Breast epithelium (tissue), 4 donors: ENCODE data around the gene PRKCE. TPM values are rescaled to one million over a fixed set of nuclear protein-coding genes. Genes with fewer than 3 reads are reported as not detected.

Experiments
- DNase-seq, 2 donors: peaks; one replicate each; pipeline ENCODE4 v3.0.0-alpha.2; 2019; ENCODE audit warnings: low spot score in 2 of 2
- H3K27ac ChIP-seq, 2 donors: fragments of 200-600 bp; sonication (generic) in 1 of 2; one replicate each; pipeline ENCODE4 v1.5.1; 2016 to 2019; ENCODE audit warnings: mild to moderate bottlenecking in 1 of 2
- H3K27me3 ChIP-seq, 2 donors: fragments of 200-600 bp; sonication (generic) in 1 of 2; one replicate each; pipeline versions ENCODE4 v1.5.1 to v1.6.0; 2017 to 2019; ENCODE audit warnings: control low read depth in 1 of 2, mild to moderate bottlenecking in 1 of 2
- H3K36me3 ChIP-seq: fragments of 200-600 bp; one replicate; pipeline ENCODE4 v1.5.1; 2019
- H3K4me1 ChIP-seq, 2 donors: fragments of 200-600 bp; sonication (generic); one replicate each; pipeline ENCODE4 v1.5.1; 2016 to 2019; ENCODE audit warnings: control low read depth in 1 of 2
- H3K4me3 ChIP-seq, 3 donors: fragments of 200-600 bp; sonication (generic); 1 replicate in 2 of 3; 2 replicates in 1 of 3; pipeline ENCODE4 v1.5.1; 2016 to 2019; ENCODE audit warnings: mild to moderate bottlenecking in 3 of 3, moderate library complexity in 2 of 3
- H3K9me3 ChIP-seq, 2 donors: fragments of 200-600 bp; sonication (generic) in 1 of 2; one replicate each; pipeline ENCODE4 v1.5.1; 2016 to 2019; ENCODE audit warnings: control low read depth in 1 of 2
- POLR2A ChIP-seq: fragments of 450-650 bp; IDR thresholded peaks from one replicate; pipeline ENCODE4 v1.6.1; 2016; ENCODE audit warnings: antibody characterized with exemption, mild to moderate bottlenecking, moderate library complexity
- POLR2AphosphoS5 ChIP-seq, 3 donors: sonication (generic); formaldehyde crosslinking; IDR thresholded peaks; one replicate each; pipeline ENCODE4 v1.6.1; 2017; ENCODE audit warnings: antibody characterized with exemption in 3 of 3
- intact Hi-C: fragments of 100-400 bp; cut with DNase I; formaldehyde crosslinking; loops from one replicate; pipeline ENCODE4 v1.15.1; 2023; ENCODE audit warnings: low total_unique reads
- total RNA-seq, 3 donors: library from RNA; depleted of rRNA; stranded (reverse); fragments of >200 nt; gene quantifications; one replicate each; pipeline ENCODE4 v1.1.0, GENCODE V29; 2016
- TF ChIP-seq, protein P1 (sequence below), 3 donors: fragments of 450-650 bp; IDR thresholded peaks; one replicate each; pipeline ENCODE4 v1.5.1; 2016 to 2017; ENCODE audit warnings: antibody characterized with exemption in 3 of 3, mild to moderate bottlenecking in 3 of 3, moderate library complexity in 3 of 3

PRKCE gene
- total RNA-seq, 3 donors from 2014 or later: 20.6 to 34.0 (median 23.6) TPM

DNA sequence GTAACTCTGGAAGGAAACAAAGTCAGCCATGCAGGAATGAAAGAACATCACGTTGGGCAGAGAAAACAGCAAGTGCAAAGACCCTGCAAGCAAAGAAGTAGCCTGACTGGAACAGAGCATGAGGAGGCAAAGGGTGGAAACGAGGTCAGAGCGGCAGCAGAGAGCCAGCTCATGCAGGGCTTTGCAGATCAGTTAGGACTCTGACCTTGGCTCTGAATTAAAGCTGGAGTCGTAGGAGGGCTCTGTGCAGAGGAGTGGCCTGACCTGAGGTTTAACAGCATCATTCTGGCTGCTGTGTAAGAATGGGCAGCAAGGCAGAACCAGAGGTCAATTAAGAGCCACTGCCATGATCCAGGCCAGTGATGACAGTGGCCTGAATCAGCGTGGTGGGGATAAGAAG lies 220.7 kb downstream of the PRKCE start:
- Histone ChIP-seq H3K9me3 (peaks cover 7 to 12% of the 10 kb centered on the region in 2 donors), H3K27me3 (no peaks in the 10 kb centered on the region), H3K27ac (no peak overlapping the region), H3K4me1 (peaks cover 0 to 3% of the 10 kb centered on the region in 2 donors), H3K4me3 (no peak overlapping the region), H3K36me3 (no peaks in the 10 kb centered on the region)
- TF ChIP-seq, protein P1, sequence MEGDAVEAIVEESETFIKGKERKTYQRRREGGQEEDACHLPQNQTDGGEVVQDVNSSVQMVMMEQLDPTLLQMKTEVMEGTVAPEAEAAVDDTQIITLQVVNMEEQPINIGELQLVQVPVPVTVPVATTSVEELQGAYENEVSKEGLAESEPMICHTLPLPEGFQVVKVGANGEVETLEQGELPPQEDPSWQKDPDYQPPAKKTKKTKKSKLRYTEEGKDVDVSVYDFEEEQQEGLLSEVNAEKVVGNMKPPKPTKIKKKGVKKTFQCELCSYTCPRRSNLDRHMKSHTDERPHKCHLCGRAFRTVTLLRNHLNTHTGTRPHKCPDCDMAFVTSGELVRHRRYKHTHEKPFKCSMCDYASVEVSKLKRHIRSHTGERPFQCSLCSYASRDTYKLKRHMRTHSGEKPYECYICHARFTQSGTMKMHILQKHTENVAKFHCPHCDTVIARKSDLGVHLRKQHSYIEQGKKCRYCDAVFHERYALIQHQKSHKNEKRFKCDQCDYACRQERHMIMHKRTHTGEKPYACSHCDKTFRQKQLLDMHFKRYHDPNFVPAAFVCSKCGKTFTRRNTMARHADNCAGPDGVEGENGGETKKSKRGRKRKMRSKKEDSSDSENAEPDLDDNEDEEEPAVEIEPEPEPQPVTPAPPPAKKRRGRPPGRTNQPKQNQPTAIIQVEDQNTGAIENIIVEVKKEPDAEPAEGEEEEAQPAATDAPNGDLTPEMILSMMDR (IDR thresholded peaks at IDR 0.05): no peak
- TF ChIP-seq POLR2AphosphoS5 (IDR thresholded peaks at IDR 0.05) (no peak), POLR2A (no peak)
- no peak for DNase-seq
- intact Hi-C loops: no loop called here

DNA sequence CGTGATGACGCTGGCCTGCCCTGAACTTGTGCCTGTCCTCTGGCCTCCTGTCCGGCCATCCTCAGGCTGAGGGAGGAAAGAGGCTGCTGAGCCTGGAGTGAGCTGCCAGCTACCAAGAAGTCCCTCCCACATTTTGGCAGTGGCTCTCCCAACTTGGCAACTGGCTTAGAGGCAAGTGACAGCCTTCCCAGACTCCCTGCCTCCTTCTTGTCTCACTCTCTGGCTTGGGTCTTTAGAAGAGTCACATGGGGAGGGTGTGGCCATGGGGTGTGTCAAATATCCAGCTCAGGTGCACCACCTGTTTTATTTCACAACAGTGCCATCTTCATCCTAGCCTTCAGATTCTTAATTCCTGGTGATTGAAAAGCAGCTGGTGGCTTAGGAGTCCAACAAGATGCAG lies 222.9 kb downstream of the PRKCE start:
- H3K9me3 ChIP-seq: peaks cover 7 to 12% of the 10 kb centered on the region in 2 donors
- H3K27ac ChIP-seq: peak overlapping the region; percentile 3 to 48
- DNase-seq: peak in 1 of 2 donors; percentile 89
- H3K4me1 ChIP-seq: peaks cover 0 to 3% of the 10 kb centered on the region in 2 donors
- TF ChIP-seq POLR2AphosphoS5 (IDR thresholded peaks at IDR 0.05): peak in 1 of 3 donors; percentile 14
- TF ChIP-seq, protein P1 (IDR thresholded peaks at IDR 0.05): no peak
- no peaks in the 10 kb centered on the region for H3K36me3 ChIP-seq
- intact Hi-C loops: no loop called here
- H3K27me3 ChIP-seq: no peaks in the 10 kb centered on the region
- H3K4me3 ChIP-seq: no peak overlapping the region

DNA sequence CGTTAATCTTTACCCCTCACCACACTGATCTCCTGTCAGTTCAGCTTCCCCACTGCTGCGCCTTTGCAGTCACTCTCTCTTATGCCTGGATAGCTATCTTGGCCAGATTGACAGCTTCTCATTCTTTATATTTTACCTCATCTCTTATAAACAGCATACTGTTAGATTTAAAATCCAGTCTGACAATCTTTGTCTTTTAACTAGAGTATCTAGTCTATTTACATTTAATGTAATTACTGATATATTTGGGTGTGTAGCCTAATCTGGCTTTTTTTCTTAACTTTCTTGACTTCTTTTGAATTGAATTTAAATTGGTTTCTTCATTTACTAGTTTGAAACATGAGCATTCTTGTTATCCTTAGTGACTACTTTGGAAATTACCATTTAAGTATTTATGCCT lies 225.1 kb downstream of the PRKCE start:
- DNase-seq: no peak
- intact Hi-C loops: no loop called here
- TF ChIP-seq POLR2AphosphoS5 (IDR thresholded peaks at IDR 0.05) (no peak), POLR2A (no peak)
- TF ChIP-seq, protein P1 (IDR thresholded peaks at IDR 0.05): no peak
- Histone ChIP-seq H3K36me3 (no peaks in the 10 kb centered on the region), H3K9me3 (peaks cover 7 to 12% of the 10 kb centered on the region in 2 donors), H3K27ac (no peak overlapping the region), H3K27me3 (no peaks in the 10 kb centered on the region), H3K4me1 (peaks cover 0 to 3% of the 10 kb centered on the region in 2 donors), H3K4me3 (no peak overlapping the region)

DNA sequence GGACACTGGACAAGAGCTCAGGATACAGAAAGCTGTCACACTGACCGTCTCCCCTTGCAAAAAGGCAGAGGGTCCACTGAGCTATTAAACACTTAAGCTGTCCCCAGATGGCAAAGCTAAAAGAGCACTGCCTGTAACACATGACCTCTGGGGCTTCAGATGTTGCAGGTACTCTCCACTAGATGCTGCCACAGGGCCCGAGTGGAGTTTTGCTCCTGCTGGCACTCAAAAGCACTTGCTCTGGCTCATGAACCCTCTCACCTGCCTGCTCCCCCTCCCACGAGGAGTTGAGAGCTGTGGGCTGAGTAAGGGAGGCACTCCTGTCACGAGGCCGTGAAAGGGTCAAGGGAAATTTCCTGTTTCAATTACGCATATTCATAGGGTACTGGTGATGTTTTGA lies 227.9 kb downstream of the PRKCE start:
- DNase-seq: no peak
- Histone ChIP-seq H3K4me1 (peaks cover 5 to 6% of the 10 kb centered on the region in 2 donors), H3K27ac (no peak overlapping the region), H3K9me3 (peaks cover 7 to 12% of the 10 kb centered on the region in 2 donors), H3K4me3 (no peak overlapping the region), H3K36me3 (no peaks in the 10 kb centered on the region), H3K27me3 (no peaks in the 10 kb centered on the region)
- no peak for TF ChIP-seq POLR2A
- TF ChIP-seq, protein P1 (IDR thresholded peaks at IDR 0.05): no peak
- intact Hi-C loops: no loop called here

DNA sequence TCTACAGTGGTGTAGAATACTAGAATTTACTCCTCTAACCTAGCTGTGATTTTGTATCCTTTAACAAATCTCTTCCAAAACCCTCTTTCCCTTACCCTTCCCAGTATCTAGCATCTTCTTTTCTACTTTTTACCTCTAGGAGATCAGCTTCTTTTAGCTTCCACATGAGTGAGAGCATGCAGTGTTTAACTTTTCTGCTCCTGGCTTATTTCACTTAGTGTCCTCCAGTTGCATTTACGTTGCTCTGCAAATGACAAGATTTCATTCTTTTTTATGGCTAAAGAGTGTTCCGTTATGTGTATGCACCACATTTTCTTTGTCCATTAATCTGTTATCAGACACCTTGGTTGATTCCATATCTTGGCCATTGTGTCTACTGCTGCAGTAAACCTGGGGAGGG lies 228.5 kb downstream of the PRKCE start:
- intact Hi-C loops: no loop called here
- DNase-seq: no peak
- Histone ChIP-seq H3K36me3 (no peaks in the 10 kb centered on the region), H3K27ac (no peak overlapping the region), H3K27me3 (no peaks in the 10 kb centered on the region), H3K4me3 (no peak overlapping the region), H3K9me3 (peaks cover 7 to 12% of the 10 kb centered on the region in 2 donors), H3K4me1 (peaks cover 5 to 6% of the 10 kb centered on the region in 2 donors)
- TF ChIP-seq, protein P1 (IDR thresholded peaks at IDR 0.05): no peak
- TF ChIP-seq POLR2AphosphoS5 (IDR thresholded peaks at IDR 0.05): no peak
- TF ChIP-seq POLR2A: no peak
